Activated gamma-delta T cell (primary cell): ENCODE data around the gene ZC3H6.
A peak's percentile ranks its signal among the peaks of the same experiment; 100 is the strongest.

Experiments
- DNase-seq: peaks from one replicate; lab custom pipeline; 2025; lab: John Stamatoyannopoulos, UW
- total RNA-seq, 2 donors: gene quantifications; one replicate each; lab custom pipeline; 2026; lab: John Stamatoyannopoulos, UW

ZC3H6 gene
- 75.7 to 77.1 reads per million in 2 donors for total RNA-seq

GRCh38 chr2:112275311-112275886, at the start of gene ZC3H6:
Gene ZC3H6 (plus strand): TSS chr2:112275597. CDS start chr2:112275995, 398 bp downstream.
- DNase-seq = peak; percentile 99

- no peak for DNase-seq
These were observed 46.0 kb upstream of the ZC3H6 start for GRCh38 chr2:112229348-112229747.

- no peak for DNase-seq
These were observed 45.0 kb upstream of the ZC3H6 start for GRCh38 chr2:112230371-112230770.

- DNase-seq = no peak
These were observed 35.5 kb upstream of the ZC3H6 start for GRCh38 chr2:112239862-112240261.

- no peak for DNase-seq
These were observed 33.0 kb upstream of the ZC3H6 start for GRCh38 chr2:112242384-112242783.

- DNase-seq = no peak
These were observed 32.2 kb upstream of the ZC3H6 start for GRCh38 chr2:112243233-112243632.

- DNase-seq = no peak
These were observed 30.5 kb upstream of the ZC3H6 start for GRCh38 chr2:112244854-112245253.

GRCh38 chr2:112251271-112251670, 24.1 kb upstream of the ZC3H6 start:
- DNase-seq = no peak

- no peak for DNase-seq
These were observed 22.1 kb upstream of the ZC3H6 start for GRCh38 chr2:112253261-112253815.

- DNase-seq = peak; percentile 96
These were observed 20.7 kb upstream of the ZC3H6 start, which contains the start of gene ZC3H8 for GRCh38 chr2:112254466-112255240. Gene ZC3H8 (minus strand): TSS chr2:112255042. CDS start chr2:112254981, 61 bp downstream.

- DNase-seq = no peak
These were observed 19.5 kb upstream of the ZC3H6 start for GRCh38 chr2:112255875-112256274.

- DNase-seq = no peak
These were observed 18.7 kb upstream of the ZC3H6 start for GRCh38 chr2:112256654-112257053.

GRCh38 chr2:112257575-112257974, 17.8 kb upstream of the ZC3H6 start:
- no peak for DNase-seq

GRCh38 chr2:112259509-112260294, 15.7 kb upstream of the ZC3H6 start:
- peak; percentile 9 for DNase-seq

- DNase-seq = no peak
These were observed 15.1 kb upstream of the ZC3H6 start for GRCh38 chr2:112260295-112260625.

GRCh38 chr2:112262876-112263275, 12.5 kb upstream of the ZC3H6 start:
- DNase-seq = no peak

GRCh38 chr2:112268547-112268946, 6.8 kb upstream of the ZC3H6 start:
- no peak for DNase-seq

GRCh38 chr2:112272669-112273068, 2.7 kb upstream of the ZC3H6 start:
- no peak for DNase-seq

GRCh38 chr2:112273349-112273748, 2.0 kb upstream of the ZC3H6 start:
- DNase-seq = no peak

GRCh38 chr2:112275887-112276773, 733 bp downstream of the ZC3H6 start:
- peak; percentile 68 for DNase-seq

GRCh38 chr2:112276954-112277353, 1.6 kb downstream of the ZC3H6 start:
- DNase-seq = no peak
